Kidney epithelial cell (primary cell): ENCODE measurements around the gene PANX1. TPM values are rescaled to one million over a fixed set of nuclear protein-coding genes. Genes with fewer than 3 reads are reported as not detected.

Experiments used
- DNase-seq: peaks from one replicate; pipeline ENCODE4 v3.0.0-alpha.2; 2010; ENCODE audit warnings: low read depth
- H3K27me3 ChIP-seq: 2 replicates; pipeline ENCODE4 v1.6.0; 2011; ENCODE audit warnings: low read length; ENCODE audit not compliant: control insufficient read depth, insufficient read depth
- H3K36me3 ChIP-seq: 2 replicates; pipeline ENCODE4 v1.5.1; 2011; ENCODE audit warnings: low read length; ENCODE audit not compliant: control insufficient read depth, insufficient read depth
- H3K4me3 ChIP-seq: 2 replicates; pipeline ENCODE4 v1.5.1; 2011; ENCODE audit warnings: low read depth, mild to moderate bottlenecking, control low read depth, low read length
- CTCF ChIP-seq: IDR thresholded peaks from 2 replicates; pipeline ENCODE4 v1.5.1; 2011; ENCODE audit warnings: mild to moderate bottlenecking, moderate library complexity, low read length, control low read depth, inconsistent platforms; ENCODE audit not compliant: insufficient read depth, poor library complexity, severe bottlenecking
- total RNA-seq: library from RNA; depleted of rRNA; stranded (reverse); fragments of >200 nt; gene quantifications from 2 replicates; pipeline ENCODE4 v1.2.3, GENCODE V29; 2015

PANX1 gene
- total RNA-seq, 1 donor from 2014 or later: 60.5 TPM

- Histone ChIP-seq H3K27me3 (no peaks in the 10 kb centered on the region), H3K4me3 (no peak overlapping the region), H3K36me3 (peaks cover 1% of the 10 kb centered on the region)
- TF ChIP-seq CTCF: no peak
- DNase-seq: no peak
Measured at GRCh38 chr11:94179696-94180095, 51.1 kb downstream of the PANX1 start.

GRCh38 chr11:94181526-94181925 lies 52.9 kb downstream of the PANX1 start:
- TF ChIP-seq CTCF: no peak
- peaks cover 1% of the 10 kb centered on the region for H3K36me3 ChIP-seq
- H3K27me3 ChIP-seq: no peaks in the 10 kb centered on the region
- H3K4me3 ChIP-seq: no peak overlapping the region
- no peak for DNase-seq

GRCh38 chr11:94181943-94182342 lies 53.3 kb downstream of the PANX1 start:
- no peak overlapping the region for H3K4me3 ChIP-seq
- no peaks in the 10 kb centered on the region for H3K27me3 ChIP-seq
- no peak for DNase-seq
- H3K36me3 ChIP-seq: peaks cover 1% of the 10 kb centered on the region
- TF ChIP-seq CTCF: no peak

GRCh38 chr11:94183251-94183885 lies 54.7 kb downstream of the PANX1 start:
- TF ChIP-seq CTCF: no peak
- H3K27me3 ChIP-seq: no peaks in the 10 kb centered on the region
- DNase-seq: no peak
- no peak overlapping the region for H3K4me3 ChIP-seq
- H3K36me3 ChIP-seq: peaks cover 1% of the 10 kb centered on the region

- H3K27me3 ChIP-seq: no peaks in the 10 kb centered on the region
- H3K36me3 ChIP-seq: peaks cover 1% of the 10 kb centered on the region
- no peak overlapping the region for H3K4me3 ChIP-seq
- TF ChIP-seq CTCF: peak; percentile 92
- DNase-seq: peak; percentile 31
Measured at GRCh38 chr11:94183886-94184264, 55.2 kb downstream of the PANX1 start.

- no peak for DNase-seq
- Histone ChIP-seq H3K36me3 (peaks cover 1% of the 10 kb centered on the region), H3K27me3 (no peaks in the 10 kb centered on the region), H3K4me3 (no peak overlapping the region)
- TF ChIP-seq CTCF: no peak
Measured at GRCh38 chr11:94184362-94184761, 55.7 kb downstream of the PANX1 start.
